Measurements from ENCODE around the gene ATP4A.

DNA sequence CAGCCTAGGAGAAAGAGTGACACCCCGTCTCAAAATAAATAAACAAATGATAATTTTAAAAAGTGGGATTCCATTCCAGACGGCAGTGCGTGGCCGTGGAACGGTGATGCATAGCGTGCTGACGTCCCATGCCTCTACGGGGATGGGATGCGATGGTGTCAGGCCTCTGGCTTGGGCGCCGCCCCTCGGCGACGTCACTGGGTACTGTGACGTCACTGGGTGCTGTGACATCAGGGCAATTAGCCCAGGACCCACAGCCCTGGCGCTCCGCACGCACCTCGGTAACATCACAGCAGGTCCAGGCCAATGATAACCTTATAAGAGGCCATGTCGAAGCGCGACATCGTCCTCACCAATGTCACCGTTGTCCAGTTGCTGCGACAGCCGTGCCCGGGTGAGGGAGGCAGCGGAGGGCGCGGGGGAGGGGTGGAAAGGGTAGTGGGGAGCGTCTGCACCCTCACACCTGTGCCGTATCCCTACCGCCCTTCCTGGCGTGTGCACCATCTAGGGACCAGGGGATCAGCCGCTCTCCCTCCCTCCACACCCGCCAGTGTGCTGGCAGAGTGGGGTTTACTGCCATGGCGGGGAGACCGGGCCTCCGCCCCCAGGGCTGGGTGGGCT lies 30.1 kb downstream of the ATP4A start, which contains the start of gene GAPDHS:
- TF ChIP-seq YY1 (IDR thresholded peaks at IDR 0.05; ENCODE audit: insufficient read depth, insufficient read length) (no peak), ZNF274 (IDR thresholded peaks at IDR 0.05; ENCODE audit: low read depth, low read length) (no peak), SUZ12 (IDR thresholded peaks at IDR 0.05; ENCODE audit: extremely low read depth, insufficient read depth, insufficient read length) (no peak)
